ENCODE measurements around the gene FUZ. TPM values are rescaled to one million over a fixed set of nuclear protein-coding genes. Genes with fewer than 3 reads are reported as not detected.

The FUZ gene
- total RNA-seq, 6 donors from 2014 or later, result 17.3 to 43.0 (median 22.3) TPM

DNA sequence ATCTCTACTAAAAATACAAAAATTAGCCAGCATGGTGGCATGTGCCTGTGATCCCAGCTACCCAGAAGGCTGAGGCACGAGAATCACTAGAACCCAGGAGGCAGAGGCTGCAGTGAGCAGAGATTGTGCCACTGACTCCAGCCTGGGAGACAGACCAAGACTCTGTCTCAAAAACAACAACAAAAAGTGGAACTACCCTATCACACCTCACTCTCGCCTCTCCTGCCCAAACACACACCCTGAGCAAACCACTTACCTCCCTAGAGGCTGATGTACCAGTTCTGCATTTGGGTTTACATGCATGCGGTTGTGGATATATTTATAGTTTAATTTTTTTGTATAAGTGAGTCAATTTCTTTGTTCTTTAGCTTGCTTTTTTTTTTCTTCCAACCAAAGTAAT lies 30.2 kb upstream of the FUZ start:
- ATAC-seq (ENCODE audit: low FRiP score in 2 of 2) (no peak), DNase-seq (no peak)
- Histone ChIP-seq H3K27ac (no peak overlapping the region), H3K9me3 (no peaks in the 10 kb centered on the region), H3K4me1 (peaks cover 0 to 4% (median 2%) of the 10 kb centered on the region in 4 donors), H3K4me3 (no peak overlapping the region), H3K36me3 (peaks cover 3 to 30% (median 18%) of the 10 kb centered on the region in 4 donors), H3K27me3 (no peaks in the 10 kb centered on the region)
- WGBS, 2 donors, result 81 to 84% methylated on average over 3 of the region's 3 CpGs
- no peak for TF ChIP-seq POLR2AphosphoS5 (IDR thresholded peaks at IDR 0.05)
- TF ChIP-seq EP300 (IDR thresholded peaks at IDR 0.05), result no peak
- TF ChIP-seq, protein P1, sequence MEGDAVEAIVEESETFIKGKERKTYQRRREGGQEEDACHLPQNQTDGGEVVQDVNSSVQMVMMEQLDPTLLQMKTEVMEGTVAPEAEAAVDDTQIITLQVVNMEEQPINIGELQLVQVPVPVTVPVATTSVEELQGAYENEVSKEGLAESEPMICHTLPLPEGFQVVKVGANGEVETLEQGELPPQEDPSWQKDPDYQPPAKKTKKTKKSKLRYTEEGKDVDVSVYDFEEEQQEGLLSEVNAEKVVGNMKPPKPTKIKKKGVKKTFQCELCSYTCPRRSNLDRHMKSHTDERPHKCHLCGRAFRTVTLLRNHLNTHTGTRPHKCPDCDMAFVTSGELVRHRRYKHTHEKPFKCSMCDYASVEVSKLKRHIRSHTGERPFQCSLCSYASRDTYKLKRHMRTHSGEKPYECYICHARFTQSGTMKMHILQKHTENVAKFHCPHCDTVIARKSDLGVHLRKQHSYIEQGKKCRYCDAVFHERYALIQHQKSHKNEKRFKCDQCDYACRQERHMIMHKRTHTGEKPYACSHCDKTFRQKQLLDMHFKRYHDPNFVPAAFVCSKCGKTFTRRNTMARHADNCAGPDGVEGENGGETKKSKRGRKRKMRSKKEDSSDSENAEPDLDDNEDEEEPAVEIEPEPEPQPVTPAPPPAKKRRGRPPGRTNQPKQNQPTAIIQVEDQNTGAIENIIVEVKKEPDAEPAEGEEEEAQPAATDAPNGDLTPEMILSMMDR (IDR thresholded peaks at IDR 0.05), result no peak
- TF ChIP-seq POLR2A (IDR thresholded peaks at IDR 0.05), result no peak

DNA sequence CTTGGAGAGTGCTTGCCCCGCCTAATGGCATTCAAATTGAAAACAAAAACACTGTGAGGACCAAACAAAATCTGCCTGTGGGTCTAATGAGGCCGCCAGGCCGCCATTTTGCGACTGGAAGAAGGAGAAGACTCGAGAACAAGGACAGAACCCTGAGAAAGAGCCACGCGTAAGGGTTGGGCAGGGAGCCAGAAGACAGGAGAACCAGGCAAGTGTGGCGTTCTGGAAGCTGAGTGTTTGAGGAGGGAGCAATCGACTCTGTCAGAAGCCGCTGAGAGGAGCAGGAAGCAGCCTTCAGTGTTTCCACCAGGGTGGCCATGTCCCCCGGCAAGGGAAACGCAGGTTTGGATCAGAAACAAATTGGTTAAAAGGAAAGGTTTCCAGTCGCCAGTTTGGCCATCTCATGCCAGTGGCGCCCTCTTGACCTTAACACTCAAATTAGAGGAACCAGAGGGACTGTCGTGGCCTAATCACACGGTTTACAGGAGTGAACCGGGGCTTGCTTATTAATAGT lies 27.7 kb upstream of the FUZ start:
- Histone ChIP-seq H3K4me3 (no peak overlapping the region), H3K9me3 (no peaks in the 10 kb centered on the region), H3K4me1 (no peaks in the 10 kb centered on the region), H3K27me3 (no peaks in the 10 kb centered on the region), H3K27ac (no peak overlapping the region), H3K36me3 (peaks cover 3 to 54% (median 41%) of the 10 kb centered on the region in 4 donors)
- TF ChIP-seq POLR2A (IDR thresholded peaks at IDR 0.05) (no peak), EP300 (IDR thresholded peaks at IDR 0.05) (no peak), POLR2AphosphoS5 (IDR thresholded peaks at IDR 0.05) (no peak)
- TF ChIP-seq, protein P1 (IDR thresholded peaks at IDR 0.05), result no peak
- DNase-seq, result no peak
- no peak for ATAC-seq (ENCODE audit: low FRiP score in 2 of 2)
- WGBS, 2 donors, result 78 to 85% methylated on average over 17 of the region's 17 CpGs

DNA sequence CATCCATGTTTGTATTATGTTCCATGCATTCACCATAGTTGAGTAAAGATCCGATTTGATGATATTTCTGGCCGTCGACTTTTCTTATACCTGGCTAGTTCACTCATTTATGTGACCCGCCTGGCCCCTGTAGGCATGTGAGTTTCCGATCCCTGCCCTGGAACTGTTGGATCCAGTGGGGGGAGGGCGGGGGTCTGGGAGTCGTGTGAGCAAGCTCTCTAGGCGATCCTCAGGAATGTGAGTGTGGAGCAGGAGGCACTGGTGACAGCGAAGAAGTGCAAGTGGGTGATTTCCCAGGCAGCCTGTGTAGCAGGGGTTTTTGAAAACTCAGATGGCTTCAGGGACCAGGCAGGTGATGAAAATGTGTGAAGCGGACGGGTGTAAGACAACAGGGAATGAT lies 27.2 kb upstream of the FUZ start:
- ATAC-seq (ENCODE audit: low FRiP score in 2 of 2) (no peak), DNase-seq (no peak)
- H3K27me3 ChIP-seq, result no peaks in the 10 kb centered on the region
- no peak overlapping the region for H3K4me3 ChIP-seq
- H3K27ac ChIP-seq, result no peak overlapping the region
- TF ChIP-seq POLR2A (IDR thresholded peaks at IDR 0.05) (no peak), POLR2AphosphoS5 (IDR thresholded peaks at IDR 0.05) (no peak), EP300 (IDR thresholded peaks at IDR 0.05) (no peak)
- TF ChIP-seq, protein P1 (IDR thresholded peaks at IDR 0.05), result no peak
- 81 to 88% methylated on average over 11 of the region's 11 CpGs for WGBS, 2 donors
- no peaks in the 10 kb centered on the region for H3K9me3 ChIP-seq
- H3K36me3 ChIP-seq, result peaks cover 3 to 59% (median 46%) of the 10 kb centered on the region in 4 donors
- H3K4me1 ChIP-seq, result no peaks in the 10 kb centered on the region

DNA sequence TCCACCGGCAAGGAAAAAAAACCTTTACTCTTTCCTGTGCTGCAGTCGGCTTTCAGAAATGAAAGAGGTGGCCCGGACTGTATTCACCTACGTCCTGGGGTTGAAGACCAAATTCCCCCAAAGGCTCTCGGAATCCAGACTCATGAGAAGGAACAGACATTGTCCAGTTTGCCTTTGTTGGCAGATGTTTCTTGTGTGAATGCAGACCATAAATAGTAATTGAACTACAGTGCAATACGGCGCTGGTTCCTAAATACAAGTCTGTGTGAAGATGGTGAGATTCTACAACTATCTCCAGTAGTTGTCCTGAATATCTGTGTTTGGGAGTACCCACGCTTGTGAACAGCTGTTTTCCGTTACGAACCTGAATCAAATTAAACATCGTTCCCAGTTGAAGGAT lies 26.6 kb upstream of the FUZ start:
- ATAC-seq (ENCODE audit: low FRiP score in 2 of 2) (no peak), DNase-seq (no peak)
- WGBS, 2 donors, result 89 to 95% methylated on average over 11 of the region's 11 CpGs
- no peaks in the 10 kb centered on the region for H3K27me3 ChIP-seq
- H3K27ac ChIP-seq, result no peak overlapping the region
- no peaks in the 10 kb centered on the region for H3K9me3 ChIP-seq
- no peaks in the 10 kb centered on the region for H3K4me1 ChIP-seq
- TF ChIP-seq POLR2A (IDR thresholded peaks at IDR 0.05) (no peak), EP300 (IDR thresholded peaks at IDR 0.05) (no peak), POLR2AphosphoS5 (IDR thresholded peaks at IDR 0.05) (no peak)
- TF ChIP-seq, protein P1 (IDR thresholded peaks at IDR 0.05), result no peak
- peaks cover 7 to 65% (median 52%) of the 10 kb centered on the region in 4 donors for H3K36me3 ChIP-seq
- H3K4me3 ChIP-seq, result no peak overlapping the region

All from upper lobe of left lung (tissue), 6 donors.